Activated CD8-positive, alpha-beta memory T cell treated with anti-CD3 and anti-CD28 coated beads, Interleukin-2, amount 50 U/mL, for 24 hours (primary cell): Measurements from ENCODE around the gene KRTAP10-1.

Experiments
- DNase-seq: peaks from one replicate; pipeline ENCODE4 v3.0.0-alpha.2; 2020; ENCODE audit errors: extremely low read depth

KRTAP10-1 gene

GRCh38 chr21:44502171-44502958, 37.6 kb downstream of the KRTAP10-1 start:
- DNase-seq, result no peak

- no peak for DNase-seq
Observed at GRCh38 chr21:44500111-44500510, 39.9 kb downstream of the KRTAP10-1 start.

- no peak for DNase-seq
Observed at GRCh38 chr21:44499631-44500030, 40.4 kb downstream of the KRTAP10-1 start.

GRCh38 chr21:44499211-44499560, 40.8 kb downstream of the KRTAP10-1 start:
- DNase-seq, result no peak

GRCh38 chr21:44498280-44499210, 41.5 kb downstream of the KRTAP10-1 start:
- DNase-seq, result no peak

- no peak for DNase-seq
Observed at GRCh38 chr21:44497703-44498126, 42.3 kb downstream of the KRTAP10-1 start.

GRCh38 chr21:44496564-44497550, 43.1 kb downstream of the KRTAP10-1 start:
- DNase-seq, result no peak

GRCh38 chr21:44495611-44496563, 44.1 kb downstream of the KRTAP10-1 start:
- DNase-seq, result no peak

- no peak for DNase-seq
Observed at GRCh38 chr21:44494956-44495355, 45.0 kb downstream of the KRTAP10-1 start.

- DNase-seq, result no peak
Observed at GRCh38 chr21:44494418-44494817, 45.6 kb downstream of the KRTAP10-1 start.

GRCh38 chr21:44492567-44493385, 47.2 kb downstream of the KRTAP10-1 start:
- no peak for DNase-seq

GRCh38 chr21:44490816-44491215, 49.2 kb downstream of the KRTAP10-1 start:
- no peak for DNase-seq

GRCh38 chr21:44490405-44490804, 49.6 kb downstream of the KRTAP10-1 start:
- no peak for DNase-seq

GRCh38 chr21:44489962-44490361, 50.0 kb downstream of the KRTAP10-1 start:
- DNase-seq, result no peak
